Adrenal gland (tissue), 5 donors: ENCODE data around the gene ENO4.

ENCODE experiments used
- CTCF ChIP-seq, 6 experiments: fragments of 450-650 bp in 4 of 6; fragments of 200-600 bp in 2 of 6; sonication (generic) in 1 of 6; IDR thresholded peaks; 1 replicate in 5 of 6; 2 replicates in 1 of 6; pipeline versions ENCODE4 v1.5.1 to v1.8.0; 2016 to 2021; ENCODE audit warnings: antibody characterized with exemption in 6 of 6, mild to moderate bottlenecking in 2 of 6, moderate library complexity in 1 of 6
- POLR2A ChIP-seq, 2 donors: fragments of 450-650 bp; IDR thresholded peaks; one replicate each; pipeline ENCODE4 v1.6.1; 2017; ENCODE audit warnings: antibody characterized with exemption in 2 of 2, mild to moderate bottlenecking in 2 of 2, moderate library complexity in 1 of 2
- donor health status: DM: no; HTN: no; CAD: no.

GRCh38 chr10:116826803-116827202 lies 22.5 kb upstream of the ENO4 start:
- no peak for TF ChIP-seq POLR2A (IDR thresholded peaks at IDR 0.05)
- TF ChIP-seq CTCF (IDR thresholded peaks at IDR 0.05), result no peak
